Neural cell (in vitro differentiated cells): Measurements from ENCODE around the gene LRP2. TPM values are rescaled to one million over a fixed set of nuclear protein-coding genes. Genes with fewer than 3 reads are reported as not detected.
"Not testable (repeated sequence)": the region's sequence is repeated elsewhere in the genome, so short reads cannot be mapped to it uniquely, and the experiment has no call there.

ENCODE experiments used
- H2AFZ ChIP-seq: fragments of 200-600, 300-800 bp; sonication (generic), shearing (Covaris generic); 2 replicates; pipeline ENCODE4 v1.6.0; 2014; ENCODE audit warnings: low read depth, mild to moderate bottlenecking, antibody characterized with exemption, low read length, moderate library complexity
- H3F3A ChIP-seq: fragments of 200-600 bp; shearing (Covaris generic); 2 replicates; pipeline ENCODE4 v1.6.1; 2016; ENCODE audit warnings: mild to moderate bottlenecking, moderate library complexity, mixed read lengths, antibody characterized with exemption, low read length; ENCODE audit not compliant: insufficient read depth, poor library complexity, severe bottlenecking
- H3K27ac ChIP-seq: fragments of 200-600, 300-800 bp; sonication (generic), shearing (Covaris generic); 2 replicates; pipeline ENCODE4 v1.5.1; 2014; ENCODE audit warnings: mild to moderate bottlenecking, low read length, moderate library complexity
- H3K27me3 ChIP-seq: fragments of 300-800, 200-600 bp; sonication (generic), shearing (Covaris generic); 2 replicates; pipeline ENCODE4 v1.6.0; 2014; ENCODE audit warnings: mild to moderate bottlenecking, low read depth, low read length, moderate library complexity; ENCODE audit not compliant: insufficient read depth
- H3K36me3 ChIP-seq: fragments of 300-800, 200-600 bp; sonication (generic), shearing (Covaris generic); 2 replicates; pipeline ENCODE4 v1.5.1; 2014; ENCODE audit warnings: mild to moderate bottlenecking, antibody characterized with exemption, low read length, moderate library complexity; ENCODE audit not compliant: insufficient read depth
- H3K4me2 ChIP-seq: fragments of 300-800, 200-600 bp; sonication (generic), shearing (Covaris generic); 2 replicates; pipeline ENCODE4 v1.6.0; 2014; ENCODE audit warnings: mild to moderate bottlenecking, low read length
- H3K4me3 ChIP-seq: fragments of 300-800, 200-600 bp; sonication (generic), shearing (Covaris generic); 2 replicates; pipeline ENCODE4 v1.5.1; 2014; ENCODE audit warnings: mild to moderate bottlenecking, low read length, moderate library complexity
- H3K79me2 ChIP-seq: fragments of 200-600 bp; shearing (Covaris generic); replicated peaks from 2 replicates; pipeline ENCODE4 v1.6.0; 2014; ENCODE audit warnings: mild to moderate bottlenecking, low read length, moderate library complexity; ENCODE audit not compliant: insufficient read depth
- H3K9ac ChIP-seq: fragments of 300-800, 200-600 bp; sonication (generic), shearing (Covaris generic); 2 replicates; pipeline ENCODE4 v1.6.1; 2016; ENCODE audit warnings: mild to moderate bottlenecking, low read length, mixed read lengths
- H3K9me2 ChIP-seq: fragments of 200-600 bp; shearing (Covaris generic); 2 replicates; pipeline ENCODE4 v1.6.1; 2016; ENCODE audit warnings: mild to moderate bottlenecking, low read length, mixed read lengths; ENCODE audit not compliant: insufficient read depth
- H3K9me3 ChIP-seq: fragments of 200-600, 300-800 bp; sonication (generic), shearing (Covaris generic); 2 replicates; pipeline ENCODE4 v1.6.1; 2016; ENCODE audit warnings: mild to moderate bottlenecking, mixed run types, low read length, moderate library complexity, mixed read lengths
- H4K20me1 ChIP-seq: fragments of 200-600 bp; shearing (Covaris generic); 2 replicates; pipeline ENCODE4 v1.6.1; 2016; ENCODE audit warnings: mild to moderate bottlenecking, mixed run types; ENCODE audit not compliant: insufficient read depth
- CTCF ChIP-seq: fragments of 450-650 bp; IDR thresholded peaks from 2 replicates; pipeline ENCODE4 v1.5.1; 2014; ENCODE audit warnings: antibody characterized with exemption, mild to moderate bottlenecking, moderate library complexity; ENCODE audit not compliant: poor library complexity, severe bottlenecking
- EP300 ChIP-seq: fragments of 450-650 bp; conservative IDR thresholded peaks from 2 replicates; pipeline ENCODE4 v1.6.1; 2014; ENCODE audit warnings: antibody characterized with exemption, mild to moderate bottlenecking, moderate library complexity; ENCODE audit not compliant: poor library complexity, severe bottlenecking
- EZH2 ChIP-seq: fragments of 200-600, 300-800 bp; shearing (Covaris generic), sonication (generic); IDR thresholded peaks from 2 replicates; pipeline ENCODE4 v1.6.1; 2014; ENCODE audit warnings: antibody characterized with exemption, low read length, borderline replicate concordance, mild to moderate bottlenecking; ENCODE audit not compliant: insufficient read depth, poor library complexity, severe bottlenecking
- MXI1 ChIP-seq: fragments of 450-650 bp; conservative IDR thresholded peaks from 2 replicates; pipeline ENCODE4 v1.6.1; 2014; ENCODE audit warnings: antibody characterized with exemption, mild to moderate bottlenecking; ENCODE audit not compliant: poor library complexity, severe bottlenecking
- POLR2AphosphoS5 ChIP-seq: IDR thresholded peaks from 2 replicates; pipeline ENCODE4 v1.6.1; 2012
- RAD21 ChIP-seq: fragments of 450-650 bp; conservative IDR thresholded peaks from 2 replicates; pipeline ENCODE4 v1.6.1; 2014; ENCODE audit warnings: antibody characterized with exemption, mild to moderate bottlenecking, moderate library complexity
- REST ChIP-seq: IDR thresholded peaks from 2 replicates; pipeline ENCODE4 v1.6.1; 2012; ENCODE audit warnings: borderline replicate concordance
- SMC3 ChIP-seq: fragments of 450-650 bp; conservative IDR thresholded peaks from 2 replicates; pipeline ENCODE4 v1.6.1; 2014; ENCODE audit warnings: antibody characterized with exemption, mild to moderate bottlenecking, moderate library complexity; ENCODE audit not compliant: poor library complexity
- TAF1 ChIP-seq: IDR thresholded peaks from 2 replicates; pipeline ENCODE4 v1.6.1; 2012; ENCODE audit warnings: low read depth
- polyA plus RNA-seq: library from polyadenylated mRNA; depleted of rRNA; stranded (reverse); fragments of >200 nt; gene quantifications from 2 replicates; pipeline ENCODE4 v1.2.3, GENCODE V29; 2014

LRP2 gene
- polyA plus RNA-seq, 1 donor from 2014 or later: 1.8 TPM

- Histone ChIP-seq H3K9me3 (no peaks in the 10 kb centered on the region), H3K9ac (no peak overlapping the region), H3K4me2 (no peak overlapping the region), H3K27me3 (no peaks in the 10 kb centered on the region), H2AFZ (no peak overlapping the region), H3K36me3 (no peaks in the 10 kb centered on the region), H3K9me2 (no peaks in the 10 kb centered on the region), H3K27ac (no peak overlapping the region), H3K4me3 (no peak overlapping the region), H3K79me2 (no peaks in the 10 kb centered on the region), H3F3A (no peaks in the 10 kb centered on the region), H4K20me1 (no peaks in the 10 kb centered on the region)
- TF ChIP-seq SMC3: no peak
- no peak for TF ChIP-seq POLR2AphosphoS5
Measured at GRCh38 chr2:169329688-169330554, 32.4 kb downstream of the LRP2 start.

- no peaks in the 10 kb centered on the region for H3K9me2 ChIP-seq
- TF ChIP-seq TAF1: no peak
- TF ChIP-seq REST: no peak
- TF ChIP-seq SMC3: no peak
- TF ChIP-seq EZH2: no peak
- no peak for TF ChIP-seq RAD21
- TF ChIP-seq MXI1: no peak
- TF ChIP-seq CTCF: no peak
- no peak for TF ChIP-seq EP300
- TF ChIP-seq POLR2AphosphoS5: no peak
- no peak overlapping the region for H3K27ac ChIP-seq
- H2AFZ ChIP-seq: no peak overlapping the region
- no peaks in the 10 kb centered on the region for H4K20me1 ChIP-seq
- H3K79me2 ChIP-seq: no peaks in the 10 kb centered on the region
- no peaks in the 10 kb centered on the region for H3K27me3 ChIP-seq
- no peaks in the 10 kb centered on the region for H3F3A ChIP-seq
- no peak overlapping the region for H3K4me2 ChIP-seq
- H3K9ac ChIP-seq: no peak overlapping the region
- H3K9me3 ChIP-seq: no peaks in the 10 kb centered on the region
- H3K36me3 ChIP-seq: no peaks in the 10 kb centered on the region
- no peak overlapping the region for H3K4me3 ChIP-seq
Measured at GRCh38 chr2:169328785-169329184, 33.5 kb downstream of the LRP2 start.

GRCh38 chr2:169327837-169328236, 34.5 kb downstream of the LRP2 start:
- not testable (repeated sequence) for H3K27me3 ChIP-seq, H3K79me2 ChIP-seq

GRCh38 chr2:169325886-169326285, 36.4 kb downstream of the LRP2 start:
- not testable (repeated sequence) for H3K36me3 ChIP-seq, H3K9me2 ChIP-seq, H3K4me2 ChIP-seq, H3K4me3 ChIP-seq, H4K20me1 ChIP-seq, H3K27ac ChIP-seq, H3K9me3 ChIP-seq, H3K27me3 ChIP-seq, H2AFZ ChIP-seq, H3K9ac ChIP-seq, H3F3A ChIP-seq, H3K79me2 ChIP-seq

More at GRCh38 chr2:169327837-169328236, 34.5 kb downstream of the LRP2 start:
- H3K27ac ChIP-seq, H3K4me3 ChIP-seq, H3K9me3 ChIP-seq, H3K9me2 ChIP-seq, H3F3A ChIP-seq, H4K20me1 ChIP-seq, H3K4me2 ChIP-seq, H3K36me3 ChIP-seq, H2AFZ ChIP-seq, H3K9ac ChIP-seq: not testable (repeated sequence)
